GM18868 (cell line): Measurements from ENCODE around the gene TLE7.

Experiments used
- ATAC-seq: cut with Tn5 transposase; IDR thresholded peaks from one replicate; pipeline ENCODE4 v1.9.1; 2021; ENCODE audit warnings: mild to moderate bottlenecking, moderate library complexity; ENCODE audit not compliant: unreplicated experiment

Gene TLE7

DNA sequence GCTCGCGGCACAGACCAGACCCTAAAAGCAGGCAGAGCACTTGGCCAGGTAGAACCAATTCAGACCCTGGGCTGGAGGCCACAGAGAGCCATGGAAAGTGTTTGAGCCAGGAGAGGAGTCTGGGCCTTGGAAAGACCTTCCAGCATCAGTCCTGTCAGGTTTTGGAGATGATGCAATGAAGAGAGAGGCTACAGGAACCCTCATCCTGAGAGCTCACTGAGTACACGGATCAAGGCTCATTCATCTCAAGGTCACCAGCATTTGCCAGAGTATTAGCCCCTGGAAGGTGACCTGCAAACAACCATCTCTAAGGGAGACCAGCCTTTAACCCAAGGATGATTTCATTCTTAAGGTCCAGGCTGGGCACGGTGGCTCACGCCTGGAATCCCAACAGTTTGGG is 27.8 kb downstream of the TLE7 start:
- no peak for ATAC-seq

DNA sequence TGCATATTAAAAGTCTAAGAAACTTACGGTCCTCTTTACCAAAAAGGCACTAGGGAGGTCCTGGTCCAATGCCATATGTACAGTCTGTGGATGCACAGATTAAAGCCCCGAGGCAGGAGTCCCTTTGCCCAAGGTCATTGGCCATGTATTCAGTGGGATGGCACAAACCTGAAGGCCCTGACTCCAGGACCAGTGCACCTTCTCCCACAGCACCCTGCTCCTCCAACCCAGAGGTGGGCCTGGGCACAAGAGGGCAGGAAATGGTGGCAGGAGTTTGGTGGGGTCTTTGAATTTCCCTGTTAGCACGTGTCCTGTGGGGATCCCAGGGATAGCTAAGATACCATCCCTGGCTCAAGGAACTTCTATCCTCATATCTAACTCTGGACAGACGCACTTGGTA is 28.5 kb downstream of the TLE7 start:
- ATAC-seq = no peak

DNA sequence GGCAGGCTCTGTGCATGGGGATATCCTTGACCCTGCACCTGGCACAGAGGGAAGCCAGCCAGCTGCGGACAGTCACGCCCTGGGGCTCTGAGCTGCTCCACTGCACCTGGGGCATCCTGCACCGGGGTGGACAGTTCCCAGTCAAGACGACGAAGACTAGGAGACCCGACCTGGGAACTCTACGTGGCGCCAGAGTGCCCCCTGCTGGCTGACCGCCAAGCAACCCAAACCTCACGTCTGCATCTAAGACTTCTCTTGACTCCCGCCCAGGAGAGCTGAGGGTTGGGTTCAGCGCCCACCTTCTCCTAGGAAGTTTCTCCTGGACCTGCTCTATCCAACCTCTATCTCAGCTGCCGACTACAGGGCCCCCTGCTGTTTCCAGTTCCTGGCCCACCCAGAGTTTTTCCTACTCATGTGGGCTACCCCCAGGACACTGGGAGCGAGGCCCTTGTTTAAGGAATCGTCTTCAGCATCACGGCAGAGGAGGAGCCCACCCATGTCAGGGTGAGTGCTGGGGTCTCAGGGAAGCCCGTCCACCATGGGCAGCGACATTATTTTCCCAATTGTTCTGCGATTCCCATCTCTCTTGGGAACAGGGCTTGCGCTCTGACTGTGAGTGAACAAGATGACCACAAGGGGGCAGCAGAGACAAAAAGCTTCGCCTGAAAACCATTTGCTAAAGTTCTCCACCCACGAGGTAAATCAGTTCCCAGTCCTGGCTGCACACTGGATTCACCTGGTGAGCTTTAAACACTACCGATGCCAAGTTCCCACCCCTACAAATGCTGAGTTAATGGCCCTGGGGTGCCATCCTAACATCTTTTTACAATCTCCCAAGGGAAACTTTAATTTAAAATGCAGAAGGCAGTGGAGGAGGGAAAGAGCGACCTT is 29.3 kb downstream of the TLE7 start:
- no peak for ATAC-seq

DNA sequence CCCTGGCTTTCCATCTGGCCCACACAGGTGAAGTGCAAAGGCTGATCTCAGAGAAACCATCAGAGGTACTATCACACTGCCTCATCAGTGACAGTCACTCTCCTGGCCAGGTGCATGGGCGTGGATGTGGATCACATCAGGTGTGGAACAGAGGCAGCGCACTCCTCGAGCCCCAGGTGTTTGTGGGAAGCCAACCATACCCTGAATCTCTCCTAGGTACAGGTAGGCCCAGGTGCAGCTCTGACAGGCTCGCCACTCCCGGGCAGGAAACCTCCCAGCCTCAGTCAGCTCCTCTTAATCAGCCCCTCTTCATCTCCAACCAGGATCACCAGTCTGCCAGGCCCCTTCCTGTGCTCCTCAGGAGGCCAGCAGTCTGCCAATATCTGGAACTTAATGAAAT is 31.7 kb downstream of the TLE7 start:
- no peak for ATAC-seq

DNA sequence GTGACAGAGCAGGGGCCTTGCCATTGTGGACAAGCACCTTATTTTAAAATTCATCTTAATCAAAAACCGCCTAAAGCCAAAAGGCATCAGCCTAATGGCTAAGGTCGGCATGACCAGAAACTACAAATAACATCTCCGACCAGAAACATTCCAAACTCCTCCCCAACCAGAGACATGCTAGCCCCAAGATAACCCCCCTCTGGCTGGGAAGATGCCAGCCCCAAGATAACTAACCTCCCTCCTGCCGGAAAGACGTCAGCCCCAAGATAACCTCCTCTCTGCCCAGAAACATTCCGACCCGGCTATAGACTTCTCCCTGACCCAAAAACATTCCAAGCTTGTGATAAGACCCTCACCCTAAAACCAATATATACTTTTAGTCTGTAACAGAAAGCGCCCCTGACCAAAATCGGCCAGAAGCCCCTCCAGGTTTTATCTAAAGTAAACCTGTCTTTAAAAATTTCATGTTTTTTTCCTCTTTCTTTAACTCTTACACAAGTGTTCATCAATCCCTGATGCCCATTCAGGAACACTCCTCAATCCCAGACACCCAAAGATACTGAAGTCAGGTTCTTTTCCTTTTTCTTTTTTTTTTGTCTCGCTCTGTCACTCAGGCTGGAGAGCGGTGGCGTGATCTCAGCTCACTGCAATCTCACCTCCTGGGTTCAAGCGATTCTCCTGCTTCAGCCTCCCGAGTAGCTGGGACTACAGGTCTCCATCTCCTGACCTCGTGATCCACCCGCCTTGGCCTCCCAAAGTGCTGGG is 32.7 kb downstream of the TLE7 start:
- no peak for ATAC-seq

DNA sequence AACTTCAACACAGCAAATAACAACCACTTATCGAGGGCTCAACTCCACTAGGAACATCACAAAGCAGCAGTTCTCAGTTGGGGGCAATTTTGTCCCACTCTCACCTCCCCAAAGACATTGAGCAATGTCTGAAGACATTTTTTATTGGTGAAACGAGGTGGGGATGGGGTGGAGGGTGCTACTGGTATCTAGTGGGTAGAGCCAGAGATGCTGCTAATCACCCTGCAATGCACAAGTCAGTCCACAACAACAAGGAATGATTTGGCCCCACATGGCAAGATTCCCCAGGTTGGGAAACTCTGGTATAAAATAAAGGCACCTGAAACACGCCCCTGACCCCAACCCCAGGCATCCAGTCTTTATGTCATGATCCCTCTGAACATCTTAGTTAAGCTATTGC is 33.3 kb downstream of the TLE7 start:
- no peak for ATAC-seq

DNA sequence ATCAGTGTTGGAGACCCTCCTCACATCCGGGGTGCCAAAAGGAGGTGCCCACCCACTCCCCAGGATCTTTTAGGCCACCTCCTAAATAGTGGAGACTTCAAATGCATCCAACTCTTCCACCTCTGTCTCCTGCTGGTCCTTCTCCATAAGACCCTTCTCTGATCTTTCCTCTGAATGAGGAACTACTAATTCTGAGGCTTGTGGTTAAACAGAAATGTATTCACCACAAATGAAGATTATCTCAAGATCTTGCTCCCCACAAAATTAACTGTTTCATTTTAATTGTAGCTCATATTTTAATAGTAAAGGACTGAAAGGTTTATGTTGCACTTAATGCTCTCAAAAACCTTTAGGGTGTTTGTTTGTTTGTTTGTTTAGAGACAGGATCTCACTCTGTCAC is 34.1 kb downstream of the TLE7 start:
- no peak for ATAC-seq

DNA sequence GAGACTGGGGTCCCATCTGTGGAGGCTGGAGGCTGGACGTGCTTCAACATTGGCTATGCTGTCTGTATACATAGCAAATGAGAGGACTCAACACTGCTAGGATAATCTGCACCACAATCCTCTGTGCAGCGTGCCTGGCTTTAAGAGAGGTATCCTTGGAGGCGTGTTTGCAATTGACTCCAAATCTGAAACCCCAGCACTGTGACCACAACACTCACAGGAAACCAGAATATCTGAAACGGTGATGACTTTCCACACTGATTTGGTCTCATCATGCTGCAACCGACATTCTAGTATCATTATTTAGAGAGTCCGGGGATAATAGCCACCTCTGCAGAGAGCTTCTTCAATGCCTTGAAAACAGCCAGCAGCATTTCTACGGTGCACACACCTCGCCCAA is 35.1 kb downstream of the TLE7 start:
- ATAC-seq = no peak

DNA sequence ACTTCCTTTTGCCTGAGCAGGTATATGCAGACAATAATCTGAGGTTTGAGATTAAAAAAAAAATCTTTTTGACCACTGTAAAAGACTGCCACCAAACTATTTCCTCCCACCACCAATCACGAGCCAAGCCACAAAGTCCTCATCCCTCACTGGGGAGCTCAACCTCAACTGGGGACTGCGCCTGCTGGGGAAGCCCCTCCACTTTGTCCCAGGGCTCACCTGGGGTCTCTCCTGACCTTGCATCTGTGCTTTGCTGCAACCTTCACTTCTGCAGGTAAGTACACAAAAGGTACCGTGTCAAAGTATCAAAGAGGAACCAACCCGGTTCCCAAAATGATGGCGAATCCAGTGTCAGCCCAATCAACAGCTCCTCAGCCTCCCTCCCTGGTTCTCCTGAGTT is 35.5 kb downstream of the TLE7 start:
- no peak for ATAC-seq

DNA sequence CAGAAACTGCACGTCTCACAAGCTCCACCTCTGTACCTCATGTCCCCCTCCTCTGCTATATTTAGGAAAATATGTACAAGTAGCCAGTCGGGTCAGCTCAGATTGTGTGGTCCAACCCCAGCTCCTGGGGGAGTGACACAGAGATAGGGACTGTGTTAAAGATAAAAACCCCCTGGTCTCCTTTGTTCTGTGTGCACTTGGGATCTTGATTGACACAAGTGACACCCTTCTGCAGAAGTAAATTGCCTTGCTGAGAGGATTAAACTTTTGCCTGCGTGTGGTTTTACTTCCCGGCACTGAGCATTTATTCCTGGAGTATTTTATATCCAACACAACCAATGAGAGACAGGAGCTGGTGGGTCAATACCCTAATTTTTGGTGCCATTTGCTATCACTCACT is 37.5 kb downstream of the TLE7 start:
- ATAC-seq = no peak

DNA sequence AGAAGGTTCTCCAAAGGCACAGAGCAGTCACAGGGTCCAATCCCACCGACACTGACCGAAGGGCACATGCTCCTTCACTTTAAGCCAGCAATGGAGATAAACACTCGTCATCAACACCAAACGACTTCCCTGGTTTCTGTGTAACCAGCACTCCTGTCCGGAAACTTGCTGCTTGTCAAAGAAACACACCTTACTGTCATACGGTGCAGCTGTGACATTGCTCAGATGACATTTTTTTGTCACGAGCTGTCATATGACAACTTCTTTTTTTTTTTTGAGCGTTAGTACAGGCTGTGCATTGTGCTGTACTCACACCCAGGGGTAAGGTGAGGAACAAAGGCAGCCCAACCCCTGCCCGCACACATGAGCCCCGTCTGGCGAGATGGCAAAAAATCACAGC is 39.2 kb downstream of the TLE7 start:
- no peak for ATAC-seq

DNA sequence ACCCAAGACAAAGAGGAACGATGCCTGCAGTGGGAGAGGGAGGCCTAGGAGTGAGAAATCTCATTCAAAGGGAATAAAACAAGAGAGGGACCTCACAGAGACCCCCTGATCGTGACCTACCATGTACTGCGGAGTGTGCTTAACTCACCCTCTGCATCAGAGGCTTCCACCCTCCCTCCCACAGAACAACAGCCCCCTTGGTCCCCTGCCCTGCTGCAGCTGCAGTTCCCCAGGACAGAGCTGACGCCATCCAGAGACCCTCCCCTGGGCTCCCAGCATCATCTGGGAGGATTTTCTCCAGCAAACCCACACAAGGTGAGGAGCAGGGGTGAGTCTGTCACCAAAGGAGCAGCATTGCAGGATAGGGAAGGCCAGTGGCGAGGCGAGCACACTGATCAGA is 39.8 kb downstream of the TLE7 start:
- no peak for ATAC-seq

DNA sequence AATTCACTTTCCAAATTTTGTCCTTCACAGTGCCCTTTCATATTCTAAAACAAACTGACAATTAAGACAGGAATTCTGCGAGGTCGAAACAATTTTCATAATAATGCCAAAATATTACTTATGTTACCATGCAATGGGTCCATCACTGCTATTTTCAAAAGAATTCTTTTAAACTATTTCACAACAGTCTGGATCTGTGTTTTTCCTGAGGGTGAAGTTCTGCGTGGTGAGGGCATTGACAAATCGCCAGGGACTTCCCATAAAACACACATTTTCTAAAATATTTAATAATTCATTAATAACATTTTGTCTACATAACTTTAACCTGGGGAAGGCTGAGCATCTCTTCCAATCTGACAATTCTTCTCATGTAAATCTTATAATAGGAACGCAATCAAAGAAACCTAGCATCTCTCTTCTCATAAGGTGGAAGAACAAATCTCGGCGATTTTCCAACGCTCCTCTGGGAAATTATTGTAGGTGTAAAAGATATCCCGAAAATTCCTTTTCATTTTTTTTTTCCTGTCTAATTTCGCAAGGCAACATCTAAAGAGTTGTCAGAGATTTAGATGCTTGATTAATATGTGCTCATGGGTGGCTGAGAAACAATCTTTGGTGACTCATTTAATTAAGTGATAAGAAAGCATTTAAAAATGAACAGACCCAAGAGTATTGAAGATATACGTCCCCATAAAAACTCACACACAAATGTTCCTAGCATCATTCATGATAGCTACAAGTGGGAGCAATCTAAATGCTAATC is 41.9 kb downstream of the TLE7 start:
- no peak for ATAC-seq

DNA sequence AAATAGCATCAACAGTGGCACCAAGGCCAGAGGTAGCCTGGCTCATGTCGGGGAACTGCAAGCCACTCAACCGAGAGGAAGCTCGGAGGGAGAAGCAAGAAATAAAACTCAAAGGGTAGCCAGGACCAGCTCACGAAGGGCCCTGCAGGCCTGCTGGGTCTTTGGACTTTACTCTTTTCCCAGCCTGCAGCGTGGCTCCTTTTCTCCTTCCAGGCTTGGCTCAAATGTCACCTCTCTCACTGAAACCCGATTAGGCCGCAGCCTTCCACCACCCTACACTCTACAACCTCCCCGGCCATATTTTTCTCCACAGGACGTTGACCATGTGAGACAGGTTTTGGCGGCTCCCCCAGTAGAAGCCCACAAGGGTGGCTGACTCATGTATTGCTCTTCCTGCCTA is 45.3 kb downstream of the TLE7 start:
- no peak for ATAC-seq

DNA sequence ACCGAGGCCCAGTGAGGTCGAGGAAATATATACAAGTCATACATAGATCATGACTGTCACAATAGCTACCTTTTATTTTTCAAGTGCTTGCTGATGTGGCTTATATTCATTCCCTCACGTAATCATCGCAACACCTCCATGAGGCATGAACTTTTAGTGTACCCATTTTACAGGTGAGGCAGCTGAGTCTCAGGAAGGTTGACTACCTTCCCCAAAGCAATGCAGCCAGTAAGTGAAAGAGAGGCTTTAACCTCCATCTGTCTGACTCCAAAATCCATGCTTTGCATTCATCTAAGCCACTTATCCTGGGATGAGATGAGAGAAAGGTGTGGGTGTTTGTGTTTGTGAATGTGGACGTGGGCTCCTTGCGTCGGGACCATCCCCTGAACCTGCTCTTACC is 52.5 kb downstream of the TLE7 start:
- no peak for ATAC-seq

DNA sequence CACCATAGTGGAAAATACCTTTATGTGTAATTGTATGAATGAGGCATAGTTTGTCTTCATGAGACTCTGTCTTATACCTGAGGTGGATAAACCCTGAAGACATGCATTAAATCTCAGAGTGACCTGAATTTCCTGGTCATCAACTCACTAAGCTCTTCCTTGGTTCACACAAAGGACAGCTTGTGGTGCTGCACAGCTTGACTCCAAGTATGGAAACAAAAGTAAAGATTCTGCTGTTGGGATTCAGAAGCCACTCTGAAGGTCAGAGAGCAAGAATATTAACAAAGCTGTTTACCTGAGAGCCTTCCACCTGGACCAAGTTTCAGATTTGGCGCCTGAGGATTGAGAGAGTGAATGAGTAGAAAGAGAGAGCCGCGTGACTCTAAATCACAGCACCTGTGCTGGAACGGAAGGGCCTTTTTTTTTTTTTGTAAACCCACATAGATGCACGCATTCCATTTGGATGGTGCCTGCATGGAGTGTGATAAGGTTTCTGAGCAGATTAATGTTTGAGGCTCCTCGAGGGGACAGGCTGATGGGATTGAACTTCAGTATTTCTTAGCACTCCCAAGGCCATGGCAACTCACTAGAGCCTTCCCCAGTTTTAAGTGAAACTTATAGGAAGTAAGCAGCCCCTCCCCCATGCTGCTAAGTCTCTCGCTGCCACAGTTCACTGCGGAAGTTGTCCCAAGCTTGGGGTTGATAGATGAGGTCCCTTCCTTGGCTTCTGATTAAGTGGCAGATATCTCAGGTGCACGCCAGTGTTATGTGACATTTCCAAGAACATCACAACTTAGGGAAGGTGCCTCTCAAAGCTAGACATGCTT is 54.6 kb downstream of the TLE7 start:
- ATAC-seq = no peak

DNA sequence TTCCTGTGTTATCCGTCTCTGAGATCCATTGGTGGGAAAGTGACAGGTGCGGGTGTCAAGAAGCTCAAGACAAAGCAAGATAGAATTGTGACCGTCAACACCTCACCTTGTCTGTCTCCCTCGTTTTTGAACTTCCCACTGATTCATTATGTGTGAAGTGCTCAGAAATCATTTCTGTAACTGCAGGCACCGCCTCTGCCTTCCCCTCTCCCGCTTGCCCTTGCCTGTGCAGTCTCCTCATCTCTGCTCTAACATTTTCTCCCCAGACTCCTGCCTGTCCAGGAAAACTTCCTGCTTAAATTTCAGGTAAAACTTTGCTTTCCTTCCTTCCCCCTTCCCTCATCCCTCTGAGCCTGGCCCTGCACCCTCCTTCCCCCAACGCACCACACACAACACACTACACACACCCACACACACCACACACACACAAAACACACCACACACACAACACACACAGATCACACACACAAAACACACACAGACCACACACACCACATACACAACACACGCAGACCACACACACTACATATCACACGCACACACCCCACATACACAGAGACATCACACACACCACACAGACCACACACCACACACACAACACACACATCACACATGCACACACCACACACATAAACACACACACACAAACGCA is 57.7 kb downstream of the TLE7 start:
- ATAC-seq = no peak

DNA sequence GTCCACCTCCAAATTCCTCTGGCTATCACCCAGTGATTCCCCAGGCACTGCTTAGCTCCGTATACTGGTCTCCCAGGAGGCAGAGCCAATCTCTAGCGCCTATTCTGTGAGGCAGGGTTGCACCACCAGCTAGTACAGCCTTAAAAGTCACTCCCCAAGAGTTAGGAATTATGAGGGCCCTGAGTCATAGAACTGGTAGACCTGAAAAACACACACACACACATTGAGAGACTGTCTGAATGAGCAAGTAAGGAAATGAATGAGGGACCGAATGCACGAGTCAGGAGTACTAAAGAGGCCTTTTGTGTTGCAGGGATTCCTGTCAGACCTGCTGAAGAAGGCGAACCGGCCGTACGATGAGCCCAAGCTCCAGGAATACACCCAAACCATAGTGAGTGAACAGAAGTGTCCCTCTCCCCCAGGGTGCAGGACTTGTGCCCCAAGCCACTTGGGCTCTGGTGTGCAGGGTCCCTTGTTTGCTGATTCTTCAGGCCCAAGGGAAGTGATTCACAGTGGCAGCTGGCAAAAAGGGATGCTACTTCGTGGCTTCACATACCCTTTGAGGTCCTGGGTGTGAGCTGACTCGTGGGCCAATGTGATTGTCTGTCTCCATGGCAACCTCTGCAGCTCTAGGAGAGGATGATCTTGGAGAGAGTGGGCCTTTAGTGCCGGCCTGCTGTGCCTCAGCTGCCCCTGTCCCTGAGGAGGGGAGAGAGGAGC is 58.6 kb downstream of the TLE7 start:
- no peak for ATAC-seq

DNA sequence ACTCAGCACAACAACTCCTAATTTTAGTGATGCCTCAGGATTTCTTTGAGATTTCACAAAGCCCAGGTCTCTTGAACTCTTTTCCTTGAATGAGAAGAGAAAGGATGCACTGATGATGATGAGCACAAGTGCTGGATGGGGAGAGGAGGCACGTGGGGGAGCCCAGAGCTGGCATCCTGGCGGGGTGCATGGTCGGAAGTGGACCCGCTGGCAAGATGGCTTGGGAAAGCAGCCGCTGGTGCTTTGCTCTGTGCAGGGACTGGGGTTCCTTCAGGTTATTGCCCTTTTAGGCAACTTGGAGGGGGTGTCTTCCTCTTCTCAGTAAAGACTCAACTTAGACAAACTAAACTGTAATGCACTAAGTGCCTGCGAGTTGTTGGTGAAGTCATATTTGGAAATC is 61.0 kb downstream of the TLE7 start:
- ATAC-seq = no peak
